PC-9 (cell line): ENCODE measurements around the gene MAP4K4. TPM values are rescaled to one million over a fixed set of nuclear protein-coding genes. Genes with fewer than 3 reads are reported as not detected.

Experiments
- BruUV-seq: library from RNA; stranded (reverse); fragments of 400-500 nt; replicated peaks from 2 replicates; lab custom pipeline; 2021; lab: Mats Ljungman, UMichigan
- CTCF ChIA-PET: fragments of 300-600 bp; sonication (Branson Sonifier 250); formaldehyde crosslinking; loops from one replicate; lab custom pipeline; 2022; ENCODE audit warnings: antibody characterized with exemption; lab: Charles Lee
- POLR2A ChIA-PET: fragments of 300-600 bp; sonication (Branson Sonifier 250); formaldehyde crosslinking; loops from one replicate; lab custom pipeline; 2022; ENCODE audit warnings: antibody characterized with exemption; ENCODE audit not compliant: unreplicated experiment; lab: Charles Lee
- DNase-seq, 2 experiments: peaks; one replicate each; pipeline versions ENCODE4 v3.0.0 to v3.0.0-alpha.2; 2015 to 2022; ENCODE audit warnings: mixed read lengths in 1 of 2
- H2AFZ ChIP-seq: fragments of 200-600 bp; sonication (generic); 2 replicates; pipeline ENCODE4 v1.8.1; 2017; ENCODE audit warnings: antibody characterized with exemption
- H3F3A ChIP-seq: fragments of 200-600 bp; sonication (generic); 2 replicates; pipeline ENCODE4 v1.8.1; 2017; ENCODE audit warnings: antibody characterized with exemption, mild to moderate bottlenecking, low read depth; ENCODE audit not compliant: insufficient read depth
- H3K27ac ChIP-seq: fragments of 200-600 bp; sonication (generic); 2 replicates; pipeline ENCODE4 v1.6.1; 2016; ENCODE audit warnings: mixed run types
- H3K27me3 ChIP-seq: fragments of 200-600 bp; sonication (generic); 2 replicates; pipeline ENCODE4 v1.6.1; 2016; ENCODE audit warnings: low read depth, mixed run types; ENCODE audit not compliant: insufficient read depth
- H3K36me3 ChIP-seq: fragments of 200-600 bp; sonication (generic); 2 replicates; pipeline ENCODE4 v1.6.1; 2016; ENCODE audit warnings: low read depth, mixed run types
- H3K4me1 ChIP-seq: fragments of 200-600 bp; sonication (generic); replicated peaks from 2 replicates; pipeline ENCODE4 v1.6.1; 2016; ENCODE audit warnings: mixed run types; ENCODE audit not compliant: insufficient read depth
- H3K4me2 ChIP-seq: fragments of 200-600 bp; sonication (generic); 2 replicates; pipeline ENCODE4 v1.6.1; 2017; ENCODE audit warnings: mixed run types
- H3K4me3 ChIP-seq: fragments of 200-600 bp; sonication (generic); 2 replicates; pipeline ENCODE4 v1.6.1; 2016; ENCODE audit warnings: mixed run types
- H3K79me2 ChIP-seq: fragments of 200-600 bp; sonication (generic); 2 replicates; pipeline ENCODE4 v1.6.1; 2017; ENCODE audit warnings: low read depth, mixed run types
- H3K9me2 ChIP-seq: fragments of 200-600 bp; sonication (generic); 2 replicates; pipeline ENCODE4 v1.8.1; 2017; ENCODE audit warnings: mild to moderate bottlenecking; ENCODE audit not compliant: insufficient read depth
- H3K9me3 ChIP-seq: fragments of 200-600 bp; sonication (generic); 2 replicates; pipeline ENCODE4 v1.8.1; 2016; ENCODE audit warnings: low read depth; ENCODE audit not compliant: insufficient read depth
- H4K20me1 ChIP-seq: fragments of 200-600 bp; sonication (generic); 2 replicates; pipeline ENCODE4 v1.8.1; 2017; ENCODE audit not compliant: insufficient read depth
- CTCF ChIP-seq: fragments of 200-600 bp; sonication (generic); conservative IDR thresholded peaks from 2 replicates; pipeline ENCODE4 v1.6.1; 2017; ENCODE audit warnings: mixed run types, antibody characterized with exemption, mild to moderate bottlenecking, moderate library complexity
- EZH2 ChIP-seq: fragments of 200-600 bp; sonication (generic); IDR thresholded peaks from 2 replicates; pipeline ENCODE4 v1.8.0; 2017; ENCODE audit warnings: antibody characterized with exemption, low read depth
- intact Hi-C: fragments of 100-400 bp; cut with micrococcal nuclease; formaldehyde crosslinking; loops from one replicate; pipeline ENCODE4 v1.10.0; 2022; ENCODE audit not compliant: unreplicated experiment
- total RNA-seq: library from RNA; stranded (reverse); gene quantifications from 2 replicates; pipeline ENCODE4 v1.2.3, GENCODE V29; 2021

The MAP4K4 gene
- total RNA-seq, 1 experiment from 2014 or later = 129 TPM

GRCh38 chr2:101743288-101743687 lies 45.8 kb downstream of the MAP4K4 start:
- CTCF ChIA-PET = no interaction called here
- POLR2A ChIA-PET = no interaction called here
- Histone ChIP-seq H2AFZ (no peak overlapping the region), H3K4me1 (peaks cover 43% of the 10 kb centered on the region), H3K79me2 (peaks cover 97% of the 10 kb centered on the region), H3F3A (peaks cover 43% of the 10 kb centered on the region), H3K36me3 (peaks cover 15% of the 10 kb centered on the region), H4K20me1 (peaks cover 55% of the 10 kb centered on the region), H3K27ac (peak overlapping the region; percentile 31; the same call in 1 of the 2 replicates), H3K4me3 (no peak overlapping the region), H3K27me3 (no peaks in the 10 kb centered on the region), H3K9me2 (no peaks in the 10 kb centered on the region), H3K9me3 (no peaks in the 10 kb centered on the region), H3K4me2 (no peak overlapping the region)
- DNase-seq = no peak
- TF ChIP-seq CTCF (no peak), EZH2 (no peak)
- no TSS peak for BruUV-seq
- intact Hi-C loops = no loop called here

GRCh38 chr2:101744832-101745231 lies 47.3 kb downstream of the MAP4K4 start:
- ChIA-PET POLR2A (interaction anchor here (0.6 kb wide), 1 partner anchor 83 kb away, joined by 5 read pairs; no protein-coding TSS in a partner anchor), CTCF (interaction anchor here (0.5 to 0.8 kb wide), 4 partner anchors 83 to 201 kb away, joined by 3 to 5 read pairs (median 4); no protein-coding TSS in a partner anchor)
- TF ChIP-seq EZH2 (no peak), CTCF (no peak)
- Histone ChIP-seq H3F3A (peaks cover 39% of the 10 kb centered on the region), H3K4me3 (no peak overlapping the region), H3K36me3 (peaks cover 6% of the 10 kb centered on the region), H4K20me1 (peaks cover 49% of the 10 kb centered on the region), H3K79me2 (peaks cover 84% of the 10 kb centered on the region), H3K27me3 (no peaks in the 10 kb centered on the region), H2AFZ (no peak overlapping the region), H3K9me2 (no peaks in the 10 kb centered on the region), H3K4me1 (peaks cover 30% of the 10 kb centered on the region), H3K4me2 (no peak overlapping the region; the same call in 1 of the 2 replicates), H3K27ac (no peak overlapping the region; the same call in 1 of the 2 replicates), H3K9me3 (no peaks in the 10 kb centered on the region)
- intact Hi-C loops = no loop called here
- no TSS peak for BruUV-seq
- DNase-seq = no peak

- Histone ChIP-seq H3K9me3 (no peaks in the 10 kb centered on the region), H3K4me3 (no peak overlapping the region), H3K36me3 (peaks cover 6% of the 10 kb centered on the region), H4K20me1 (peaks cover 47% of the 10 kb centered on the region), H3K27ac (peak overlapping the region; percentile 52), H3K27me3 (no peaks in the 10 kb centered on the region), H3F3A (peaks cover 40% of the 10 kb centered on the region), H3K9me2 (no peaks in the 10 kb centered on the region), H3K4me1 (peaks cover 34% of the 10 kb centered on the region), H3K4me2 (peak overlapping the region; percentile 42), H3K79me2 (peaks cover 81% of the 10 kb centered on the region), H2AFZ (no peak overlapping the region)
- POLR2A ChIA-PET = interaction anchor here (0.6 kb wide), 2 partner anchors 70 to 309 kb away, joined by 3 to 7 read pairs; no protein-coding TSS in a partner anchor
- CTCF ChIA-PET = interaction anchor here (0.5 to 0.8 kb wide), 7 partner anchors 13 to 226 kb away, joined by 3 to 9 read pairs (median 4); no protein-coding TSS in a partner anchor
- TF ChIP-seq EZH2 (no peak), CTCF (no peak)
- no TSS peak for BruUV-seq
- no peak for DNase-seq
- intact Hi-C loops = no loop called here
Measured at GRCh38 chr2:101745711-101746694, 48.5 kb downstream of the MAP4K4 start.
